GM19395 (cell line): ENCODE data around the gene COL15A1.

Experiments
- ATAC-seq: cut with Tn5 transposase; IDR thresholded peaks from one replicate; pipeline ENCODE4 v1.9.1; 2021; ENCODE audit warnings: mild to moderate bottlenecking, moderate library complexity; ENCODE audit not compliant: unreplicated experiment

COL15A1 gene

GRCh38 chr9:98971168-98971914, 27.6 kb downstream of the COL15A1 start:
- ATAC-seq: no peak

- ATAC-seq: no peak
Measured at GRCh38 chr9:98971915-98972223, 28.2 kb downstream of the COL15A1 start.

- ATAC-seq: no peak
Measured at GRCh38 chr9:98972716-98973115, 29.0 kb downstream of the COL15A1 start.

- ATAC-seq: no peak
Measured at GRCh38 chr9:98973171-98973570, 29.5 kb downstream of the COL15A1 start.

GRCh38 chr9:98973576-98973975, 29.9 kb downstream of the COL15A1 start:
- ATAC-seq: no peak

GRCh38 chr9:98974106-98974505, 30.4 kb downstream of the COL15A1 start:
- ATAC-seq: no peak

GRCh38 chr9:98974554-98974953, 30.8 kb downstream of the COL15A1 start:
- ATAC-seq: peak; percentile 15

- peak; percentile 95 for ATAC-seq
Measured at GRCh38 chr9:98974994-98975712, 31.4 kb downstream of the COL15A1 start.

GRCh38 chr9:98975838-98976237, 32.1 kb downstream of the COL15A1 start:
- no peak for ATAC-seq

GRCh38 chr9:98977246-98977714, 33.6 kb downstream of the COL15A1 start:
- ATAC-seq: no peak

- ATAC-seq: no peak
Measured at GRCh38 chr9:98977813-98978212, 34.1 kb downstream of the COL15A1 start.

- ATAC-seq: no peak
Measured at GRCh38 chr9:98978231-98978681, 34.5 kb downstream of the COL15A1 start.

- no peak for ATAC-seq
Measured at GRCh38 chr9:98980291-98980690, 36.6 kb downstream of the COL15A1 start.

- ATAC-seq: no peak
Measured at GRCh38 chr9:98983295-98984268, 39.9 kb downstream of the COL15A1 start.

- no peak for ATAC-seq
Measured at GRCh38 chr9:98985596-98985995, 41.9 kb downstream of the COL15A1 start.

GRCh38 chr9:98986866-98987651, 43.4 kb downstream of the COL15A1 start:
- ATAC-seq: no peak

GRCh38 chr9:98989036-98990000, 45.6 kb downstream of the COL15A1 start:
- ATAC-seq: no peak

- ATAC-seq: no peak
Measured at GRCh38 chr9:98990181-98990870, 46.6 kb downstream of the COL15A1 start.
